ENCODE results near the gene ITPR1.

Gene ITPR1

DNA sequence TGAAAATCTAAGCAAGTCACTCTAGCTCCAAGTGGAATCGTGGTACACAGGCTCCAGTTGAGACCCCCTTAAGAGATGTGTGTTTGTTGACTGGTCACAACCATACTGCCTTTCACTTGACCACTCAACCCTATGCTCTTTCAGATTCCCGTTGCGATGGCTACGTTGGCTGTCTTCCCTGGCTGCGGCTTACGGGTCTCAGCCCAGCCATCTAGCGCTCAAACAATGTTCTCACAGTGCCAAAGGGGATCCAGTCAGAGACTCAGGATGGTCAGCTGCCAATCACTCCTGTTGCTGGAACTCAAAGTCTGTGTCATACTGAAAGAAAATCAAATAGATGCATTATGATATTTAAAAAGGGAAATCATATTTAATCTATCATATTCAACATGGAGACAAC is 237.6 kb downstream of the ITPR1 start:
- no peak for ATAC-seq
- TF ChIP-seq ZFP3 (CRISPR knock-in tag; IDR thresholded peaks at IDR 0.05) (no peak), ESRRG (CRISPR knock-in tag; IDR thresholded peaks at IDR 0.05) (no peak), ARNTL (CRISPR knock-in tag; IDR thresholded peaks at IDR 0.05; ENCODE audit: borderline replicate concordance, low read depth) (no peak), ISL1 (CRISPR knock-in tag; IDR thresholded peaks at IDR 0.05) (no peak), BACH2 (CRISPR knock-in tag; IDR thresholded peaks at IDR 0.05; ENCODE audit: borderline replicate concordance) (no peak), GLIS3 (CRISPR knock-in tag; IDR thresholded peaks at IDR 0.05) (no peak), TOX (CRISPR knock-in tag; IDR thresholded peaks at IDR 0.05; ENCODE audit: borderline replicate concordance) (no peak), ZNF70 (CRISPR knock-in tag; IDR thresholded peaks at IDR 0.05) (no peak), TCF4 (CRISPR knock-in tag; IDR thresholded peaks at IDR 0.05; ENCODE audit: borderline replicate concordance) (no peak)
- TF ChIP-seq, protein P1, sequence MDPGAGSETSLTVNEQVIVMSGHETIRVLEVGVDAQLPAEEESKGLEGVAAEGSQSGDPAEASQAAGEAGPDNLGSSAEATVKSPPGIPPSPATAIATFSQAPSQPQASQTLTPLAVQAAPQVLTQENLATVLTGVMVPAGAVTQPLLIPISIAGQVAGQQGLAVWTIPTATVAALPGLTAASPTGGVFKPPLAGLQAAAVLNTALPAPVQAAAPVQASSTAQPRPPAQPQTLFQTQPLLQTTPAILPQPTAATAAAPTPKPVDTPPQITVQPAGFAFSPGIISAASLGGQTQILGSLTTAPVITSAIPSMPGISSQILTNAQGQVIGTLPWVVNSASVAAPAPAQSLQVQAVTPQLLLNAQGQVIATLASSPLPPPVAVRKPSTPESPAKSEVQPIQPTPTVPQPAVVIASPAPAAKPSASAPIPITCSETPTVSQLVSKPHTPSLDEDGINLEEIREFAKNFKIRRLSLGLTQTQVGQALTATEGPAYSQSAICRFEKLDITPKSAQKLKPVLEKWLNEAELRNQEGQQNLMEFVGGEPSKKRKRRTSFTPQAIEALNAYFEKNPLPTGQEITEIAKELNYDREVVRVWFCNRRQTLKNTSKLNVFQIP (CRISPR knock-in tag; IDR thresholded peaks at IDR 0.05; ENCODE audit: borderline replicate concordance, low read depth) = no peak
- TF ChIP-seq, protein P2, sequence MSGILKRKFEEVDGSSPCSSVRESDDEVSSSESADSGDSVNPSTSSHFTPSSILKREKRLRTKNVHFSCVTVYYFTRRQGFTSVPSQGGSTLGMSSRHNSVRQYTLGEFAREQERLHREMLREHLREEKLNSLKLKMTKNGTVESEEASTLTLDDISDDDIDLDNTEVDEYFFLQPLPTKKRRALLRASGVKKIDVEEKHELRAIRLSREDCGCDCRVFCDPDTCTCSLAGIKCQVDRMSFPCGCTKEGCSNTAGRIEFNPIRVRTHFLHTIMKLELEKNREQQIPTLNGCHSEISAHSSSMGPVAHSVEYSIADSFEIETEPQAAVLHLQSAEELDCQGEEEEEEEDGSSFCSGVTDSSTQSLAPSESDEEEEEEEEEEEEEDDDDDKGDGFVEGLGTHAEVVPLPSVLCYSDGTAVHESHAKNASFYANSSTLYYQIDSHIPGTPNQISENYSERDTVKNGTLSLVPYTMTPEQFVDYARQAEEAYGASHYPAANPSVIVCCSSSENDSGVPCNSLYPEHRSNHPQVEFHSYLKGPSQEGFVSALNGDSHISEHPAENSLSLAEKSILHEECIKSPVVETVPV (CRISPR knock-in tag; IDR thresholded peaks at IDR 0.05) = no peak
- TF ChIP-seq, protein P3, sequence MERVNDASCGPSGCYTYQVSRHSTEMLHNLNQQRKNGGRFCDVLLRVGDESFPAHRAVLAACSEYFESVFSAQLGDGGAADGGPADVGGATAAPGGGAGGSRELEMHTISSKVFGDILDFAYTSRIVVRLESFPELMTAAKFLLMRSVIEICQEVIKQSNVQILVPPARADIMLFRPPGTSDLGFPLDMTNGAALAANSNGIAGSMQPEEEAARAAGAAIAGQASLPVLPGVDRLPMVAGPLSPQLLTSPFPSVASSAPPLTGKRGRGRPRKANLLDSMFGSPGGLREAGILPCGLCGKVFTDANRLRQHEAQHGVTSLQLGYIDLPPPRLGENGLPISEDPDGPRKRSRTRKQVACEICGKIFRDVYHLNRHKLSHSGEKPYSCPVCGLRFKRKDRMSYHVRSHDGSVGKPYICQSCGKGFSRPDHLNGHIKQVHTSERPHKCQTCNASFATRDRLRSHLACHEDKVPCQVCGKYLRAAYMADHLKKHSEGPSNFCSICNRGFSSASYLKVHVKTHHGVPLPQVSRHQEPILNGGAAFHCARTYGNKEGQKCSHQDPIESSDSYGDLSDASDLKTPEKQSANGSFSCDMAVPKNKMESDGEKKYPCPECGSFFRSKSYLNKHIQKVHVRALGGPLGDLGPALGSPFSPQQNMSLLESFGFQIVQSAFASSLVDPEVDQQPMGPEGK (CRISPR knock-in tag; IDR thresholded peaks at IDR 0.05; ENCODE audit: borderline replicate concordance) = no peak
- TF ChIP-seq, protein P4, sequence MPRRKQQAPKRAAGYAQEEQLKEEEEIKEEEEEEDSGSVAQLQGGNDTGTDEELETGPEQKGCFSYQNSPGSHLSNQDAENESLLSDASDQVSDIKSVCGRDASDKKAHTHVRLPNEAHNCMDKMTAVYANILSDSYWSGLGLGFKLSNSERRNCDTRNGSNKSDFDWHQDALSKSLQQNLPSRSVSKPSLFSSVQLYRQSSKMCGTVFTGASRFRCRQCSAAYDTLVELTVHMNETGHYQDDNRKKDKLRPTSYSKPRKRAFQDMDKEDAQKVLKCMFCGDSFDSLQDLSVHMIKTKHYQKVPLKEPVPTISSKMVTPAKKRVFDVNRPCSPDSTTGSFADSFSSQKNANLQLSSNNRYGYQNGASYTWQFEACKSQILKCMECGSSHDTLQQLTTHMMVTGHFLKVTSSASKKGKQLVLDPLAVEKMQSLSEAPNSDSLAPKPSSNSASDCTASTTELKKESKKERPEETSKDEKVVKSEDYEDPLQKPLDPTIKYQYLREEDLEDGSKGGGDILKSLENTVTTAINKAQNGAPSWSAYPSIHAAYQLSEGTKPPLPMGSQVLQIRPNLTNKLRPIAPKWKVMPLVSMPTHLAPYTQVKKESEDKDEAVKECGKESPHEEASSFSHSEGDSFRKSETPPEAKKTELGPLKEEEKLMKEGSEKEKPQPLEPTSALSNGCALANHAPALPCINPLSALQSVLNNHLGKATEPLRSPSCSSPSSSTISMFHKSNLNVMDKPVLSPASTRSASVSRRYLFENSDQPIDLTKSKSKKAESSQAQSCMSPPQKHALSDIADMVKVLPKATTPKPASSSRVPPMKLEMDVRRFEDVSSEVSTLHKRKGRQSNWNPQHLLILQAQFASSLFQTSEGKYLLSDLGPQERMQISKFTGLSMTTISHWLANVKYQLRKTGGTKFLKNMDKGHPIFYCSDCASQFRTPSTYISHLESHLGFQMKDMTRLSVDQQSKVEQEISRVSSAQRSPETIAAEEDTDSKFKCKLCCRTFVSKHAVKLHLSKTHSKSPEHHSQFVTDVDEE (CRISPR knock-in tag; IDR thresholded peaks at IDR 0.05) = no peak

DNA sequence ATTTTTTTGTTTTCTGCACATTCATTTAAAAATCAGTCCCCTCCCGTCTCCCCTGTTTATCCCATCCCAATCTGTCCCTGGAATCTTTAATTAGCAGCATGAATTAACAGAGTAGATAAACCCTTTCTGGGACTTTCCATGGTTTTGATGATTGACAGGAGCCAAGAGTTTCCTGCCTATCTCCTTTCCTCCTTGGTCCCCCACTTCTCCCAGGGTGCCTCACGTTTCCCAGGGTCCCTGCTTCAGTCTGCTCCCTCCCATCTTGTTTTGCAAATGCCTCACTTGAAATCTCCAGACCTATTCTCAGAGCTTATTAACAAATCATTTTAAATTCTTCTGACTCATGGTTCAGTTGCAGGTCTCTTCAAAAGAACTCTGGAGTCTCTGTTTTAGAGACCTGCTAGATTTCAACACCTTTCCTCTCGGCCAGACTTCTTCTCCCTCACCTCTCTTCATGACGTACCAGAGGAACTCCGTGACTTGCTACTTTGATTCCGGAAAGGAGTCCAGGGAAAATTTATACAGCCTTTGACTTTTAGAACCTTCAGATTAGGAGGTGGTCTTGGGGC is 238.5 kb downstream of the ITPR1 start:
- TF ChIP-seq TCF4 (CRISPR knock-in tag; IDR thresholded peaks at IDR 0.05; ENCODE audit: borderline replicate concordance) = no peak
- no peak for TF ChIP-seq ZNF565 (CRISPR knock-in tag; conservative IDR thresholded peaks at IDR 0.05; ENCODE audit: low read depth)
- no peak for TF ChIP-seq ZNF8 (CRISPR knock-in tag; IDR thresholded peaks at IDR 0.05)
- TF ChIP-seq BACH2 (CRISPR knock-in tag; IDR thresholded peaks at IDR 0.05; ENCODE audit: borderline replicate concordance) = no peak
- TF ChIP-seq, protein P2 (CRISPR knock-in tag; IDR thresholded peaks at IDR 0.05) = no peak
- no peak for TF ChIP-seq GLIS3 (CRISPR knock-in tag; IDR thresholded peaks at IDR 0.05)
- TF ChIP-seq SNAI2 (CRISPR knock-in tag; IDR thresholded peaks at IDR 0.05) = no peak
- TF ChIP-seq ARNTL (CRISPR knock-in tag; IDR thresholded peaks at IDR 0.05; ENCODE audit: borderline replicate concordance, low read depth) = no peak
- TF ChIP-seq, protein P1 (CRISPR knock-in tag; IDR thresholded peaks at IDR 0.05; ENCODE audit: borderline replicate concordance, low read depth) = no peak
- no peak for TF ChIP-seq PPARA (CRISPR knock-in tag; IDR thresholded peaks at IDR 0.05; ENCODE audit: borderline replicate concordance)
- ATAC-seq = no peak

- no peak for ATAC-seq
- TF ChIP-seq CREB5 (CRISPR knock-in tag; IDR thresholded peaks at IDR 0.05; ENCODE audit: low read depth) (no peak), ARNTL (CRISPR knock-in tag; IDR thresholded peaks at IDR 0.05; ENCODE audit: borderline replicate concordance, low read depth) (no peak), CSDC2 (CRISPR knock-in tag; IDR thresholded peaks at IDR 0.05) (no peak), ZNF565 (CRISPR knock-in tag; conservative IDR thresholded peaks at IDR 0.05; ENCODE audit: low read depth) (no peak), TCF4 (CRISPR knock-in tag; IDR thresholded peaks at IDR 0.05; ENCODE audit: borderline replicate concordance) (no peak), ZC3H10 (CRISPR knock-in tag; IDR thresholded peaks at IDR 0.05) (no peak), BACH2 (CRISPR knock-in tag; IDR thresholded peaks at IDR 0.05; ENCODE audit: borderline replicate concordance) (no peak), GLIS3 (CRISPR knock-in tag; IDR thresholded peaks at IDR 0.05) (no peak)
- TF ChIP-seq, protein P4 (CRISPR knock-in tag; IDR thresholded peaks at IDR 0.05) = no peak
Measured at GRCh38 chr3:4732925-4733324, 239.8 kb downstream of the ITPR1 start.

All from SK-N-SH treated with all-trans-retinoic acid at 6 μM for 48 hours (cell line).